ENCODE data around the gene TMEM145.

TMEM145 gene

DNA sequence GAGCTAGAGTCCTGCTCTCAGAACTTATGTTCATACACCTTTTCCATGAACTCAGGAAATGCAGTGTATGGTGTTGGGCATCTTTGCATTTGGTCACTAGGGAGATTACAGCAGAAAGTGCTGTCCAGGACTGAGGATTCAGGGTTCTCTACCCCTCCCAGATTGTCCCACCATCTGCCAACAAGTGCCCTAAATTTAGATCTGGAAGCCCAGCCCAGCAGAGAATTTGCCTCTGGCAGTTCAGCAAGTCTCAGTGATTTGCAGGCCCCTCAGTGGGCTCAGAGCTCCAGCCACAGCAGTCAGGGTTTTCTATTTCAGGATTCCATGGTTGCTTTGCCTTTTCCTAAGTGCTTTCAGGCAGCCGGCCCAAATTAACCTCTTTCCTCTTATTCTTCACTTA, 53.6 kb downstream of the TMEM145 start:
- DNase-seq = no peak

- no peak for DNase-seq
Measured at GRCh38 chr19:42367929-42368328, 54.8 kb downstream of the TMEM145 start.

GRCh38 chr19:42368360-42368759, 55.3 kb downstream of the TMEM145 start:
- DNase-seq = no peak

DNA sequence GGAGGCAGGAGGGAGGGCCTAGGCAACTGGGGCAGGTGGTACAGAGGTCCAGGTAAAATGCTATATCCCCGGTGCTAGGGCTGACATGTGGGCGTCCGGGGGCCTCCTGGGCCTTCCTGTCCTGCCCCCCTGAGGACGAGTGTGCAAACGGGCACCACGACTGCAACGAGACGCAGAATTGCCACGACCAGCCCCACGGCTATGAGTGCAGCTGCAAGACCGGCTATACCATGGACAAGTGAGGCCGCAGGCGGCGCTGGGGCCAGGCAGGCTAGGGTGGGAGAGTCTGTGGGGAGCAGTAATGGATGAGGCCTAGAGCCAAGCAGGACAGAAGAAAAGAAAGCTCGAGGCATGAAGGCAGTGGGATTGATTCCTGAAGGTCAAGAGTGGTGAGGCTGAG, 55.7 kb downstream of the TMEM145 start:
- DNase-seq = no peak

DNA sequence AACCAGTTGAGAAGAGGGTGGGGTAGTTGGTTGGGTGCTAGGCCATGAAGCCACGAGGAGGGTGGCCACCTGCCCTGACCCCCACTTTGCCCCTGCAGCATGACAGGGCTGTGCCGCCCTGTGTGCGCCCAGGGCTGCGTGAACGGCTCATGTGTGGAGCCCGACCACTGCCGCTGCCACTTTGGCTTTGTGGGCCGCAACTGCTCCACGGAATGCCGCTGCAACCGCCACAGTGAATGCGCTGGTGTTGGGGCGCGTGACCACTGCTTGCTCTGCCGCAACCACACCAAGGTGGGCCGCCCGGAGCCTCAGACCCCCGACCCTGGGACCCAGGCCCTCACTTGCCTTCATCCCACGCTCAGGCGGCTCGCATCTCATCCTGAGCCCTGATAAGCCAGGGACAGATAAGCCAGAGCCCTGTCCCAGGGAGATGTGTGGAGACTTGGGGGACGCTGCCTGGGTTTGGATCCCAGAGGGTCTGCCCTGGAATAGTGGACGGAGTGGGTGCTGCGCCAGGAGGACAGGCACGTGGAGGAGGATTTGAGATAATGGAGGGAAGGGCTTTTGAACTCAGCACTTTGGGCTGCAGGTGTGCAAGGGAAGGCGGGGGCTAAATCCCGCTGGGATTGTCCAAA, 56.4 kb downstream of the TMEM145 start:
- no peak for DNase-seq

DNA sequence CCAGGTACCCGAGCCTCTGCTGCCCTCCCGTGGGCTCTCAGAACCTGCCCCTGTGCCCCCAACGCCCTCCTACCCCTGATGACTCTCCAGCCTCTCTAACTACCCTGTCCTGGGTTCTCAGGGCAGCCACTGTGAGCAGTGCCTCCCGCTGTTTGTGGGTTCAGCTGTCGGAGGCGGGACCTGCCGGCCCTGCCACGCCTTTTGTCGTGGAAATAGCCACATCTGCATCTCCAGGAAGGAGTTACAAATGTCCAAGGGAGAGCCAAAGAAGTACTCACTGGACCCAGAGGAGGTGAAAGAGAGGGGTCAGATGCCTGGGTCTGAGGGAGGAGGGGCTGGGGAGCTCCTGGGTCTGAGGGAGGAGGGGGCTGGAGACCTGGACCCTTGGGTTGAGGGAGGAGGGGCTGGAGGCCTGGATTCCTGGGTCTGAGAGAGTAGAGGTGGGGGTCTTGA, 57.0 kb downstream of the TMEM145 start:
- DNase-seq = no peak

GRCh38 chr19:42370626-42371175, 57.6 kb downstream of the TMEM145 start:
- DNase-seq = no peak

All from stimulated activated CD4-positive, alpha-beta T cell treated with anti-CD3 and anti-CD28 coated beads, Interleukin-4, amount 100 ng/mL, for 24 hours (primary cell).